HS-27A (cell line): ENCODE results near the gene KCNIP2.

Experiments used
- DNase-seq: peaks from one replicate; pipeline ENCODE4 v3.0.0-alpha.2; 2012; ENCODE audit warnings: low read depth, missing footprints

KCNIP2 gene

DNA sequence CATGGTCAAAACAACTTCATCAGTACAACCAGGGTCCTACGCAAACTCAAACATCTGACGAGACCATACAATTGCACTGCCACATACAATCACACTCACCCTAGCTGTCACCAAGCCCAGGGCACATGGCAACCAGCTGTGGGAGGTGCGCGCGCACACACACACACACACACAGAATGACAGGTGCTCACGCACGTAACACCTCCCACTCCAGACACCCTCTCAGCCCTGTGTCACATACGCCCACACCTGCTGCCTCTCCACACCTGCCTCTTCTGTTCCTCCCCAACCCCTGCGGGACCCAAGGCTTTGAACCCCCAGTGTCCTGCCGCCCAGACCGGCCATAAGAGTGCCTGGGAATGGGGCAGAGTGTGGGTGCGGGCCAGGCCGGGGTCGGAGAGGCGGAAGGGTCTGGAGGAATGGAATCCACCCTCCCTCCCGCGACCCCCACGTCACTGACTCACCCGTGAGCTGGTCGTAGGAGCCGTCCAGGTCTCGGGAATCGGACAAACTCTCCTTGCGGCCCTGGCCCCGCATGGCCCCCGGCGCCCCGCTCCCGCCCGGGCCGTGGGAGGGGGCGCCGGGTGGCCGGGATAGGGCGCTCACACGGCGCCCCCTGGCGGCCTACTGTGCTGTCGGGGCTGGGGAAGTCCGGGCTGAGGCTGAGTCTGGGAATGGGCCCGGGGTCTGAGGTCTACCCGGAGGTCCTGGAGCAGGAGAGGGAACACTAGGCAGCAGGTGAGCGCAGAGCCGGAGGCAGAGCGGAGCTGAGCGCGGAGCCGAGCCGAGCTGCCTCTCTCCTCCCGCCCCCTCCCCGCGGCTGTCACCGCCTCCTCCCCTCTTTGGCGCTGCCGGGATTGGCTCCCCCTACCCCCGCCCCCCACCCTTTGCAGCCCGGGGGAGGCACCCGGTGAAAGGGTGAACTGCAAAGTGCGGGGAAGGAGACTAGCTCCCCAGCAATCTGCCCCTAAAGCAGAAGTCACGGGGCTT lies at the start of gene KCNIP2:
Gene KCNIP2 (minus strand): TSS at position 769 of the 990 bp plus-strand sequence. CDS start 232 bp downstream, at position 537.
- DNase-seq: no peak

DNA sequence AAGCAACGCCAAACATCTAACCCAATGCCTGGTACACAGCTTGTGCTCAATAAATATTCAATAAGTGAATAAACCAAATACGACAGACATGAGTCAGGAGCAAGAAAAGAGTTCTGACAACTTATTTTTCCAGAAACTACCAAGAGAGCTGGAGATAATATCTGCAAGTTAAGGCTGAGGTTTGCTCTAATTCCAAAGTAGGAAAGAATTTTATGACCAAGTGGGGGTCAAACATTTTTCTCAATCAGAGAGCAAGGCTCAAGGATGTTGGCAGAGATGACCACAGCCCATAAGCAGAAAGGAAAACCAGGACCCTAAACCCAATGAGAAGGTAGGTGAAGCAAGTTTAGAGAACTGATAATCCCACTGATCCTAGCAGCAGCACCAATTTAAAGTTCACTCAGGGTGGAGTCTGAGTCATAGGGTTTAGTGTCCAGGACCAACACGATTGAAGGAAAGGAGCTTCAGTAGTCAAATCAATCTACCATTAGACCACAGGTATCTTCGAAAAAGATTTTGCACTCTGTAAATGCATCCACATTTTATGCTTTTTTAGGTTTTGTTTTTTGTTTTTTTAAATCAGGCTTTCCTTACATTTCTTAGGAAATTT lies 49.3 kb upstream of the KCNIP2 start:
- no peak for DNase-seq

DNA sequence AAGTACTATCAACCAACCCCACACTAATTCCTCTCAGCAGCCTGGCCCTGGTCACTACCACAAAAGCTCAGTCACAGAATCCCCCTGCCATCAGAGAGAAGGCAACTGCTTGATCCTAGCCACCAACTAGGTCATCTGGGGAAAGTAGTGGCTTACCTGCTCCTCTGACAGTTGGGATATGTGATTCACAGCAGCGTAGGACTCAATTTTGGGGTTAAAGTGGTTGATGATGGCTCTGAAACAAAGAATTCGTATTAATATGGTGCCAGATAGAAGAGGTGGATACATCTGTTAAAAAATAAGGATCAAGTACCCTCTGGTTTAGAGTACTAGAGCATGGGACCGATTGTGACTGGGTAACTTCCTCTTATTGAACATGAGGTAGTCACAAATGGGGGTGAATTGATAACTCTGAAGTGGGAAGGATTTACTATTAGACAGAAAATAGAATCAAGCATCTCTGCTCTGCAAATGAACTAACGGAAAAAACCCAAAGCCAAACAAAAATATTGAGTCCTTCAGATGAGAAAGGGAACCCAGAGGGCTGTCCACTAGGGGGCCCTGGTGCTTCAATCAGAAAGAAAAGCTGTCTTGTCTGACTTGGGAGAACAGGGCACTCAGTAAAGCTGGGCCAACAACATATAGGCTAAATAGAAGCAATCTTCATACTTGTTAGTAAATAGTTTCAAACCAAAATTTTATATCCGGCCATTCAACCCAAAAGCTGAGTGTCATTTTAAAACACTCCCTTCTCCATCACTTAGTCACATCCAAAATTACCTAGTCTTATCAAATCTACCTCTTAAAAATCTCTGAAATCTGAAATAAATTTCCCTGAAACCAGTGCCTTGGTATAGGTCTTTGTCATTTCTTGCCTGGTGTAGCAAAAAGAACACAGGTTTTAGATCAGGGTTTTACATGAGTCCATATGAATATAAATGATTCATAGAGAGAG lies 45.9 kb upstream of the KCNIP2 start:
- DNase-seq: no peak

DNA sequence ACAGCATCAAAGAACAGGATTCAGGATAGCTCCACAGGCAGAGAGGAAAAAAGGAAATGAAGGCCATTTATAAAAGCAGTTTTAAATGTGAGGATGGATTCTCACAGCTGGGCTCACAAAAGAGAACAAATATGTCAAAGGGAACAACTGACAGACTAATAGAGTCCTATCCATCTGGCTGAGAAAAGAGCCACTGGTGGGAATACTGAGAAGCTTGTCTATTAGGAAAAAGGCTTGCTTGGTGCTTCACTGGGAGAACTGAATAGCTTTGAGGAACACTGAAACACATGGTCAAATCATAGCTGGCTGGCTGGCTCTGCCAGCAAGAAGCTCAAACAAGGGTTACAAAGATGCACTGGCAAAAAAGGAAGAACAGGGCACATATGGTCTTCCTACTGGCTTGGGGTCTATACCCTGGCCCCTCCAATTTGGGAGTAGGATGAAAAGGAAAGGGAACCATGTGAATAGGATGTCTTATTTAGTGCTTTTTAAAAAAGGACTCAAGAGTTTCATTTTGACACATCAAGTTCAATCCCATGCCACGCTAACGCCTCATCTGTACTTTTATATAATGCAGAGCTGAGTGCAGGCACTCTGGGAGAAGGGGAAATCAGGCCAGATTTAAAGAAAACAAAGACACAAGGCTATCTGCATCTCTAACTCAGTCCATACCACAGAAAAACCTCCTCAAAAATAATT lies 44.8 kb upstream of the KCNIP2 start:
- DNase-seq: no peak

DNA sequence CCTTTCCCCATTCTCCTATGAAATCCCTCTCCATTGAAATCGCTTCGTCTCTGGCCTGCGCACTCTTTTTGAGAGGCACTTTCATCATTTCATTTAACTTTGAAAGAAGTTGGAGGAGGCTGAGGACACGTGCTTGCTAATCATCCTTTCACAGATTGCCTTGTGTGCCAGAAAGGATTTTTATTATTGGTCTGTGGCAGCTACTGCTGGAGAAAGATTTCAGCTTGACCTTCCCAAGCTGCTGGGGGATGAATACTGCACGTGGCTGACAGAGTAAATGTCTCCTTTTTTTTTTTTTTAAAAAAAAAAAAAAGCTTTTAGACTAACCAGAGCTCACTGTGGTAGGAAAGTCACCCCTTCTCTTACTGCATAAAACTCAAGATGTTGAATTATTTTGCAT lies 44.2 kb upstream of the KCNIP2 start:
- no peak for DNase-seq

DNA sequence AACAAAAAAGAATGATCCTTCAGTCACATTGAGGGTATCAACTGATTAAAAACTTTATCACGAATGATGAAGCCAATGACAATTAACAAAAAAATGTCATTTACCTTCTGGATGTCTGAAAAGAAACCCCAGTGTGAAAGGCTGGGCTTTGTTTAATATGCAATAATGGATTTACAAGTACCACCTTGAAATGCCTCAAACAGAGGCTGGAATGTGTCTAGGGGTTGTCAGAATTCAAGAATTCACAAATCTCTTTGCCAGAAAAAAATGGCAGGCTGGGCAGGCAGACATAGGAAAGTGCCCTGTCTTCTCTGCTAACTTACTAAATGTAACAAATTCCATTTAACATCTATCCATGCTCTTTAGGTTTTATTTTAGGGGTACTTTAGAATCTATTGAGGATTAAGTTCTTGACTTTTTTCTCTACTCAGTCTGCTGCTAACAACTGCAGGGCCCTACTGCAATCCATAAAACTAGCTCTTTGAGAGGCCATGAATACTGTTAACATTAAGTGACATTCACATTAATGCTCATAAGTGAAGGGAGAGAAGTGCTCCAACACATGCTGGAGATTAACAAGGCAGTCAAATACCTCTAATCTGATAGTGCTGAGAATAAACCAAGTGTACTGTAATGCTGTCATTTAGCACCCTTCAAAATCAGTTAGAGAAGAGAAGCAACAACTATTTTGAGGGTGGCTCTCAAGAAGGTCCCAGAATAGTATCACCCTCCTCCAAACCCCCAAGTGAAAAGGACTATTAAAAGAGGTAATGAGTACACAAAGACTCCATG lies 43.1 kb upstream of the KCNIP2 start:
- DNase-seq: no peak

DNA sequence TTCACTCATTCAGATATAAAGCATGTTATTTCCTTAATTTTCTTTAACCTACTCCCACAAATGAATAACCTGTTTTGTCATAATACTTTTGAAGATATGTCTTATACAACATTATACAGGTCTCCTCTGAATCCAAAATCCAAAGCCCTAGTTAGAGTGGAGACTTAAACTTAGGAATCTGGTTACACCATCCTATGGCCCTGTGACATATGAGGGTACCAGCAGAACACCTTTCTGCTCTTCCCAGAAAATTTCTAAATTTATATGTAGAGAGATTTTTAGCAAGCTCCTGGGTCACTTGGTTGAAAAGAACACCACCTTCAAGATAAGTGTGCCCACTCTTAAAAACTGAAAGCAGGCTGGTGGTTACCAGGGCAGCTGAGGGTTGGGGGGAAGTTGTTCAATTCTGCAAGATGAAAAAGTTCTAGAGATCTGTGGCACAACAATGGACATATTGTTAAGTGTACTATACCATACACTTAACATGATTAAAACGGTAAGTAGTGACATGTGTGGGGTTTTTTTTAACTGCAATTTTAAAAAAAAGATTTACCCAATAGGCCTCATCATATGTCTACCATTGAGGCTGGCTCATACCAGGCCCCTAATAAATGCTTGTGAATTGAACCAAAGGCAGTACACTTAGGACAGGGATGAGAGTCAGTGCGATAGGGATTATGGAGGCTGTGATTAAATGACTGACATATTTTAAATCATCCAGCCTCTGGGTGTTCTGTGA lies 37.6 kb upstream of the KCNIP2 start:
- DNase-seq: no peak

DNA sequence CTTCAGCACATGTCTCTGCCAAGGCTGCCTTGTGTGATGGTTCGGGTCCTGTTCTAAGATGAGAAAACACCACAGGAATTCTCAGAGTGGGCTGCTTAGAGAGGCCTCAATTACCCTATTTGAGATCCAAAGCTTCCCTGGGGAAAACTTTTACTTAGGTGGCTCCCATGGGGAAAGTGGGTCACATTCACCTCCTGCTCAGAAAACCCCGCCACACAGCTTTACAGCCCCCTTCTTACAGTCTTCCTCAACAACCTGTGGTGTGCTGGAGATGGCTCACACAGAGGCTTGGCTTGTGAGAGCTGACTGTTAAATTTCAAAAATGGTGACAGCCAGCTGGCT lies 36.6 kb upstream of the KCNIP2 start:
- DNase-seq: no peak

DNA sequence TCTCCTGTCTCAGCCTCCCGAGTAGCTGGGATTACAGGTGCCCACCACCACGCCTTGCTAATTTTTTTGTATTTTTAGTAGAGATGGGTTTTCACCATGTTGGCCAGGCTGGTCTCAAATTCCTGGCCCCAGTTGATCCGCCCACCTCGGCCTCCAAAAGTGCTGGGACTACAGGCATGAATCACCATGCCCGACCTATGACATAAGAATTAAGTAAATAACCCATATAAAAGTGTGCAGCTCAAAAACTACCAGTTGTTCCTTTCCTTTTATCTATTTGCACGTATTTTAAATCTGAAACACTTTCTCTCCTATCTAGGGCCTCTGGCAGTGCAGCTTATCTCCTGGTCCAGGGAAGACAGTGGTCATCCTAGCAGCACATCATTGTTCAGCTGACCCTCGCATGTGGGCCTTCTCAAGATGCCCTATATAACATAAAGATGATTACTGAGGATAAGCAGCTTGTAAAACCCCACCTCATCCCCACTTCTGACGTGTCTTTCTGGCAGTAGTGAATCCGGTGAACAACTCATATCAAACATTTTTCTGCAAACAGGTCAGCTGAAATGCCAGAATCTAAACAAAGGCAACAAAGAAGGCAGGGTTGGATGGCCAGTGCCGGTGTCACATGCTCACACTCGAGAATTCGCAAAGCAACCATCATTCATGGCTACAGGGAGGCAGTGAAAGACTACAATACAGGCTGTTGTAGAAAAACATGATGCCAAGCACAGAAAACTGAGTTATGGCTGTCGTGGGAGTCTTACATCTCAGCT lies 36.0 kb upstream of the KCNIP2 start:
- peak; percentile 34 for DNase-seq

DNA sequence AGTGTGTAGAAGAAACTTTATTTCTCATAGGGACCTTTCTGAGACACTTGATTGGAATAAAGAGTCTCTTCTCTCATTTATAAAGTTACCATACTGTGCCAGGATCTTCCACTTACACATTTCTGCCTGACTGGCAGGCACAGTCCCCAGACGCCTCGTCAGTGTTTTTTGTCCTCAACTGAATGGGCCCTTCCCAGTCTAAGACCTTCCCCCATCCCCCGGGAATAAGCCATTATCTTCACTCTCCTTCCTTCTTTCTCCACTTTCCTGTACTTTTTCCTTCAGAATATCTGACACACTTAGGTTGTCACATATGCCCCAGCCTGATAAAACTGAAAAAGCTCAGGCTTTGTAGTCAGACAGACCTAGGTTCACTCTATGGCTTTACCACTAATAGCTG lies 35.3 kb upstream of the KCNIP2 start:
- no peak for DNase-seq

DNA sequence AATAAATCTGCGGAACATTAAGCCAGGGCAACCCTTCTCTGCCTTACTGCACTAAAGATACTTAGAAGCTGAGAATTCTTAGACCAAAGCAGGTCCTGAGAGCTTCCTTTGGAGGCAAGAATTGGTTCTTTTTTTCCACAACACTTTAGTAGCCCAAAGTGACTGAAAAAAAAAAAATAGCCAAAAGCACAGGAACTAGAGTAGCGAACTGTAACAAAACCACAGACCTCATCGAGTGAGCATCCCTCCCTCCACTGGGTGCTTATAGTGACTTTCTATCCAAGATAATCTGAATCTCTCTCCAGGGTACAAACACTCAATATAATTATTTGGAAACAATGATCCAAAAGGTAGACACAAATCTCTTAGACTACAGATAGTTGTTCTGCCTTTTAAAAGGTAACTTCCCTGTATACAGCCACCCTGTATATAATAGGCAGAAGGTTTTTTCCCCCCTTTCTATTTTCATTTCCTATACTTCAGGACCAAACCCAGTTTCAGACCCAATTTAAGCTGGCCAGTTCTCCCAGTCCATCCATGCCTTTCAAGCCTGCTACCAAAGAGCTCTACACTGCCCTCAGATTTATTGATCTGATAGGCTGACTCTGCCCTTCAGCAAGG lies 31.6 kb upstream of the KCNIP2 start:
- no peak for DNase-seq

DNA sequence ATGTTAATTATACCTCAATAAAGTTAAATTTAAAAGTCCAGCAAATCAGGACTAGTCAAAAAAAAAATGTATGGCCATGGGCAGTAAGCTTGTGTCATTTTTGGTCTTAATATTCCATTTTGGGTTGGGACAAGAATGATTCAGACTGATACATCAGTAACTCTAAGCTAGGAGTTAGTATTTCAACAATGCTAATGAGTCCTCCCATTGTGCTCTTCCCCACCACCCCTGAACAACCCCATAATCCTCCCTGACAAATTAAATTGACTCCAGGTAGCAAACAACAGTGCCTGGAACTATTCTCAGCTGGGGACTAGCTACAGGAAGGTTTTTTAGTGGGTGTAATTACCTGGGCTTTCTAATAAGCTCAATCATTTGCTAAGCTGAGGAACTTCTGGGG lies 30.7 kb upstream of the KCNIP2 start:
- no peak for DNase-seq

DNA sequence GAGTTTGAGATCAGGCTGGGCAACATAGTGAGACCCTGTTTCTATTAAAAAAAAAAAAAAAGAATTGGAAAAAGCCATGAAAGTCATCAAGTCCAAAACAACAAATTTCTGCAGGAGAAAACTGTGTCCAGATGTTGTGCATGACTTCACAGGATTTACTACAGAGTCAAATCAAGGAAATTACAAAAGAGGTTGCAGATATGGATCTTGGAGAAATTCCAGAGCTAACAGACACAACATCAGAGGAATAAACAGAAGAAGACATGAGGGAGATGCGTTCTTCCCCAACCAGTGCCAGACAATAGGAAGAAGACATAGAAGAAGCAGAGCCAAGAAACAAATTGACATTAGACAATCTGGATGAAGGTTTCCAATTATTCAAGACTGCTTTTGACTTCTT lies 24.3 kb upstream of the KCNIP2 start:
- DNase-seq: no peak

DNA sequence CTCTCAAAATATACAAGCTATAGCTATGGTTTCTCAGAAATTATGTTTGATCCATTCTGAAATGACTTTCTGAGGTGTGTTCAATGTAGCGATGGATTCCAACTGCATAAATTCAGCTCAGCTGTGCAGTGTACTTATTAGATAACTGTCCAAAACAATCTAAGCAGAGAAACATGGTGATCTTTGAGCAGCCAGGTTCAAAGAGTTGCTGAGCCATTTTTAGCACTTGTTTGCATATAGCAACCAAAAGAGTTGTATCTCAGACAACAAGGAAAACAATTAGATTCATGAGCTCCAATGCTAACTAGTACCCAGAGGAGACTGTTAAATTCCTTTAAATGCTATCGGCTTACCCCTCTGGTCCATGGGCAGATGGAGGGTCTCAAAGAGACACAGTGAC lies 15.9 kb upstream of the KCNIP2 start:
- no peak for DNase-seq

DNA sequence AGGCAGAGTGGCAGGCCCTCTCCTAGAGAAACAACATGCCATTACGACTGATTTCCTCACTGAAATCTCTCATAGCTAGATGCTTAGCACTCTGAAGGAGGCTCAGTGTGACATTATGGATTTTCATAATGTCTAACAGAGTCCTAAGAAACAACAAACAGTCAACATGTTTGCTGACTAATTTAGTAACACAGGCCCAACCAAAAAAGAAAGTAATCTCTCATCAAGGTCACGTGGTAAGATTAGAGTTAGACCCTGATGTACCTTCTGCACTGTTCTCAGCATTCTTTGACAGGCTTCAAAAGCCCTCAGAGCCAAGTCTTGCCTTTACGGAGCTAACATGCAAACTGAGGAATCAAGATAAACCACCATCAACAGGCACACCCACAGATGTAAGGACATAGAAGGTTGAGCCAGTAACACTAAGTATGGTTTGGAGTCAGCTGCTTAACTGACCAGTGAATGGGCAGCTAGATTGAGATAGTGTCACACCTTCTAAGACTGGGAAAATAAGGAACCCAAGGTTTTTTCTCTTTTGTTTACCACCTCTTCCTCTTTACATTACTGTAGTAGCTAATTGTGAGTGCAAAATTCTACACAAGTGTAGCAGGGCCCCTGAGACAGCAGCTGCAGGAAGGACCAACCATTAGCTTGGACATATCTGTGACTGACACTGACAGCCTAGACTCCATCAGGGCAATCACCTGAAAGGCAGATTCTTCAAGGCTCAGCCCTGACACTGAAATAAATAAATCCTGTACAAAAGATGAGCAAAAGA lies 15.3 kb upstream of the KCNIP2 start:
- no peak for DNase-seq

DNA sequence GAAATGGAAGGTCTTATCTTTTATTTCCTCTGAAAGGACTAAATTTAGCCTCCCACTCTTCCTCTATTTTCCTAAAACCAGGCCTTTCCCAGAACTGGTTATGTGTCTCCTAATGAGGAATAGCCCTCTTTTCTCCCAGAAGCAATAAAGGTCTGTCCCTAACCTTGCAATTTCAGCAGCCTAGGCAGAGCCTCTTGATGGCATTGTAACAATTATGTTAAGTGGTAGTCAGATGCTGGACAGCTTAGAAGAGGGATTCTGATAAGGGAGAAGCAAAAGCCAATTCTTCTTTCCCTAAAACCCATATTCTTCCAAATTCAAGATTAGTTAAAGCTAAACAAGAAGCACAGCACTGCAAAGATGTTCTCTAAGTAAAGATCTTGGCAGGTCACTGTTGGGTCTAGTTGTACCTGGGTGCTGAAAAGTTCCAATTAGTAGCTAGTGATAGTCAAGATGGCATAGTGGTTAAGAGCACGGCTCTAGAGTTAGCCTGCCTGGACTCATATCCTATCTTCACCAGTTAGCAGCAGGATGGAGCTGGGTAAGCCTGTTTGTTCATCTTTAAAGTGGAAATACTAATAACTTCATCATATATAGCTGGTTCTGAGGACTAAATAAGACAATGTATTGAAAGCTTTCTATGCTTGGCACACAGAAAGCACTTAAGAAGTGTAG lies 14.3 kb upstream of the KCNIP2 start:
- DNase-seq: no peak

DNA sequence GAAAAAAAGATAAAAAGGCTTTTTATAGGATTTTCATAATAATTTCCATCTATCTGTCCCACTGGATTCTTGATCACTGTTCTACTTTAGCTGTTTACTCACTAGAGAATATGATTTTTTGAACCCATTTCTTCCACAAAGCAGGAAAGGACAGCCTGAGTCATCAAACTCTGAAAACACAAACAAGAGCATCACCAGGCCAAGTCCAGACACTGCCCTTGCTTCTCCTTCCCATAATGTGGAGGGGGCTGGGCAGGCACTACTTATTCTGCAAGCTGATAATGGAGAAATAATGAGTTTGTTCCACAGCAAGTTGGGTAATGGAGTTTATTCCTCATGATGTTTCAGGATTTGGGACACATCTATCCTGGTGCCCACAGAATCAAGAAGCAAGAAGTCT lies 13.0 kb upstream of the KCNIP2 start:
- no peak for DNase-seq
